MM.1S (cell line): ENCODE measurements around the gene GPR180.

ENCODE experiments used
- EZH2 ChIP-seq: fragments of 300-600 bp; sonication (generic); optimal IDR thresholded peaks from 2 replicates; pipeline ENCODE3; 2017; ENCODE audit warnings: low read depth, mild to moderate bottlenecking, antibody characterized with exemption, low read length, mixed read lengths
- TF ChIP-seq, protein P1 (sequence below): fragments of 300-600 bp; sonication (generic); IDR thresholded peaks from 2 replicates; pipeline ENCODE4 v1.5.1; 2016; ENCODE audit warnings: antibody characterized with exemption, low read length, mixed read lengths

- TF ChIP-seq, protein P1, sequence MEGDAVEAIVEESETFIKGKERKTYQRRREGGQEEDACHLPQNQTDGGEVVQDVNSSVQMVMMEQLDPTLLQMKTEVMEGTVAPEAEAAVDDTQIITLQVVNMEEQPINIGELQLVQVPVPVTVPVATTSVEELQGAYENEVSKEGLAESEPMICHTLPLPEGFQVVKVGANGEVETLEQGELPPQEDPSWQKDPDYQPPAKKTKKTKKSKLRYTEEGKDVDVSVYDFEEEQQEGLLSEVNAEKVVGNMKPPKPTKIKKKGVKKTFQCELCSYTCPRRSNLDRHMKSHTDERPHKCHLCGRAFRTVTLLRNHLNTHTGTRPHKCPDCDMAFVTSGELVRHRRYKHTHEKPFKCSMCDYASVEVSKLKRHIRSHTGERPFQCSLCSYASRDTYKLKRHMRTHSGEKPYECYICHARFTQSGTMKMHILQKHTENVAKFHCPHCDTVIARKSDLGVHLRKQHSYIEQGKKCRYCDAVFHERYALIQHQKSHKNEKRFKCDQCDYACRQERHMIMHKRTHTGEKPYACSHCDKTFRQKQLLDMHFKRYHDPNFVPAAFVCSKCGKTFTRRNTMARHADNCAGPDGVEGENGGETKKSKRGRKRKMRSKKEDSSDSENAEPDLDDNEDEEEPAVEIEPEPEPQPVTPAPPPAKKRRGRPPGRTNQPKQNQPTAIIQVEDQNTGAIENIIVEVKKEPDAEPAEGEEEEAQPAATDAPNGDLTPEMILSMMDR: no peak
- no peak for TF ChIP-seq EZH2
These were observed 63.2 kb downstream of the GPR180 start for GRCh38 chr13:94664889-94665288.
